Thoracic aorta (tissue), 2 donors: ENCODE data around the gene RAB20. TPM values are rescaled to one million over a fixed set of nuclear protein-coding genes. Genes with fewer than 3 reads are reported as not detected.

Source experiments
- ATAC-seq: fragments of 150-250 bp; one replicate; pipeline ENCODE4 v1.8.0; 2017; ENCODE audit warnings: low read depth; ENCODE audit not compliant: insufficient number of reproducible peaks, low FRiP score
- DNase-seq: peaks from one replicate; pipeline ENCODE4 v3.0.0-alpha.2; 2020; ENCODE audit warnings: low spot score
- H3K27ac ChIP-seq, 2 donors: fragments of 200-600 bp; sonication (generic); 1 replicate in 1 of 2; 2 replicates in 1 of 2; pipeline ENCODE4 v1.5.1; 2016; ENCODE audit warnings: mild to moderate bottlenecking in 2 of 2, moderate library complexity in 2 of 2
- H3K27me3 ChIP-seq: fragments of 200-600 bp; sonication (generic); replicated peaks from 2 replicates; pipeline ENCODE4 v1.6.0; 2016; ENCODE audit warnings: mild to moderate bottlenecking; ENCODE audit not compliant: insufficient read depth
- H3K36me3 ChIP-seq: fragments of 200-600 bp; sonication (generic); one replicate; pipeline ENCODE4 v1.5.1; 2016
- H3K4me1 ChIP-seq, 2 donors: fragments of 200-600 bp; sonication (generic); 1 replicate in 1 of 2; 2 replicates in 1 of 2; pipeline versions ENCODE4 v1.5.1 to v1.6.0; 2016; ENCODE audit warnings: low read depth in 2 of 2, mild to moderate bottlenecking in 1 of 2; ENCODE audit not compliant: control insufficient read depth in 1 of 2
- H3K4me3 ChIP-seq: fragments of 200-600 bp; sonication (generic); 2 replicates; pipeline ENCODE4 v1.5.1; 2016; ENCODE audit warnings: mild to moderate bottlenecking
- H3K9me3 ChIP-seq: fragments of 200-600 bp; sonication (generic); 2 replicates; pipeline ENCODE4 v1.5.1; 2016
- CTCF ChIP-seq: fragments of 200-600 bp; sonication (generic); IDR thresholded peaks from one replicate; pipeline ENCODE4 v1.5.1; 2019; ENCODE audit warnings: antibody characterized with exemption
- total RNA-seq, 2 donors: library from RNA; depleted of rRNA; stranded (reverse); fragments of >200 nt; gene quantifications; one replicate each; pipeline versions ENCODE4 v1.1.0 to v1.2.3, GENCODE V29; 2016

RAB20 gene
- total RNA-seq, 2 donors from 2014 or later: 22.6 to 34.5 TPM

- DNase-seq (no peak), ATAC-seq (no peak)
- no peak for TF ChIP-seq CTCF
- Histone ChIP-seq H3K4me3 (no peak overlapping the region), H3K27ac (no peak overlapping the region), H3K4me1 (peaks cover 6 to 25% of the 10 kb centered on the region in 2 donors), H3K27me3 (no peaks in the 10 kb centered on the region), H3K9me3 (no peaks in the 10 kb centered on the region), H3K36me3 (no peaks in the 10 kb centered on the region)
These were observed 12.4 kb downstream of the RAB20 start for GRCh38 chr13:110548891-110549794.

DNA sequence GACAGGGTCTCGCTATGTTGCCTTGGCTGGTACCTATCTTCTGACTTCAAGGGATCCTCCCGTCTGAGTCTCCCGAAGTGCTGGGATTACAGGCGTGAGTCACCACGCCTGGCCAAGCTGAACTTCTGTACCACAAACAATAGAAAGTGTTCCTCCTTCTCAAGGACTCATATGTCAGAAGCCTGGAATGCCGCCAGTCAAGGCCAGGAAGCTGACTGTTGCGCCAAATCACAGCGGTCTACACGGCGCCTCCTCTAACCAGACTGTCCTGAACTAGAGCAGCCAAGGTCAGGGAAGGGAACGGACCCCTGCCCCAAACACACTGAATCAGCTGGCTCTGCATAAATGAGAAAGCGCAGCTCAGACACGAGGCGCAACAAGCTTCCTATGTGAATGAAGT, 14.6 kb downstream of the RAB20 start:
- ATAC-seq (peak; percentile 41), DNase-seq (no peak)
- no peaks in the 10 kb centered on the region for H3K36me3 ChIP-seq
- no peaks in the 10 kb centered on the region for H3K27me3 ChIP-seq
- TF ChIP-seq CTCF: no peak
- peaks cover 6 to 25% of the 10 kb centered on the region in 2 donors for H3K4me1 ChIP-seq
- no peaks in the 10 kb centered on the region for H3K9me3 ChIP-seq
- H3K4me3 ChIP-seq: no peak overlapping the region
- H3K27ac ChIP-seq: no peak overlapping the region

DNA sequence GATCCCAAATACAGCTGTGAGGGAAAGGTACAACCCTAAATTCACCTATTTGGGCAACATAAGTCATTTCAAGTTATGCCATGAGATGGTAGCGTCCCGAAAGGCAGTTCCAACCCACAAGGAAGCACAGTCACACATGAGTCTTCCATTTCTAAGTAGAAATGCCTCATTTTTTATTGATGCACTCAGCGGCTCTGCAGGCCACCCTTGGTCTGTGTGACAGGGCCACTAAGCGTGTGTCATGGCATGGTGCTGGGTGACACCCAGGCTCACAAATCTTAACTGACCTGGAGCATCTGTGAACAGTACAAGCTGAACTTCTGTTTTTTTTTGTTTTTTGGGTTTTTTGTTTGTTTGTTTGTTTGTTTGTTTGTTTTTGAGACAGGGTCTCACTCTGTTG, 15.1 kb downstream of the RAB20 start:
- Histone ChIP-seq H3K36me3 (no peaks in the 10 kb centered on the region), H3K4me1 (peaks cover 7 to 25% of the 10 kb centered on the region in 2 donors), H3K27ac (no peak overlapping the region), H3K27me3 (no peaks in the 10 kb centered on the region), H3K4me3 (no peak overlapping the region), H3K9me3 (no peaks in the 10 kb centered on the region)
- DNase-seq (no peak), ATAC-seq (no peak)
- no peak for TF ChIP-seq CTCF

GRCh38 chr13:110542169-110542796, 19.2 kb downstream of the RAB20 start:
- H3K27me3 ChIP-seq: no peaks in the 10 kb centered on the region
- H3K36me3 ChIP-seq: no peaks in the 10 kb centered on the region
- H3K4me3 ChIP-seq: no peak overlapping the region
- no peak for TF ChIP-seq CTCF
- peaks cover 31 to 54% of the 10 kb centered on the region in 2 donors for H3K4me1 ChIP-seq
- H3K9me3 ChIP-seq: no peaks in the 10 kb centered on the region
- H3K27ac ChIP-seq: peak overlapping the region; percentile 5 to 82
- DNase-seq (no peak), ATAC-seq (no peak)

GRCh38 chr13:110541526-110541920, 20.0 kb downstream of the RAB20 start:
- DNase-seq: no peak
- Histone ChIP-seq H3K9me3 (no peaks in the 10 kb centered on the region), H3K4me1 (peaks cover 31 to 56% of the 10 kb centered on the region in 2 donors), H3K36me3 (no peaks in the 10 kb centered on the region), H3K27me3 (no peaks in the 10 kb centered on the region), H3K4me3 (no peak overlapping the region), H3K27ac (peak overlapping the region; percentile 68 to 82)
- ATAC-seq: no peak
- TF ChIP-seq CTCF: no peak
